WI38 (cell line): ENCODE results near the gene NSD2.

Experiments used
- H3K4me3 ChIP-seq: 2 replicates; pipeline ENCODE4 v1.5.1; 2011; ENCODE audit warnings: low read depth, mild to moderate bottlenecking, control low read depth, low read length
- CTCF ChIP-seq: IDR thresholded peaks from 2 replicates; pipeline ENCODE4 v1.5.1; 2012; ENCODE audit warnings: low read depth, mild to moderate bottlenecking, control low read depth, low read length

NSD2 gene

DNA sequence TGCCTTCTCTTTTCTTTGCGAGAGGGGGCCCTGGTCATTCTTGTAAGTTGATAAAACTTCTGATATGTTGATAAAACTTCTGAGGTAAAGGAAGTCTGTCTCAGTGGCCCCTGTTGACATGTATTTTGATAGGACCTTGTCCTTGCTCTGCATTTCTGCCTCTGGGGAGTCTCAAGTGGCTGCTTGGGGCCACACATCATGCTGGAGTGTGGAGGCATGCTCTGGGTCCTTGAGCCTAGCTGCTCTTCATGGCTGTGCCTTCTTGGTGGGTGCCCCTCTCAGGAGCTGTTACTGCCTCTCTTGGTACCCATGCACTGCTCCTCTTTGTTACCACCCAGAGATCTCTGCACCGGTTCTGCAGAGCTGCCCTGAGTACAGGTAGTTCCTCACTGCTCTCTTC lies 14.2 kb downstream of the NSD2 start:
- no peak overlapping the region for H3K4me3 ChIP-seq
- no peak for TF ChIP-seq CTCF

DNA sequence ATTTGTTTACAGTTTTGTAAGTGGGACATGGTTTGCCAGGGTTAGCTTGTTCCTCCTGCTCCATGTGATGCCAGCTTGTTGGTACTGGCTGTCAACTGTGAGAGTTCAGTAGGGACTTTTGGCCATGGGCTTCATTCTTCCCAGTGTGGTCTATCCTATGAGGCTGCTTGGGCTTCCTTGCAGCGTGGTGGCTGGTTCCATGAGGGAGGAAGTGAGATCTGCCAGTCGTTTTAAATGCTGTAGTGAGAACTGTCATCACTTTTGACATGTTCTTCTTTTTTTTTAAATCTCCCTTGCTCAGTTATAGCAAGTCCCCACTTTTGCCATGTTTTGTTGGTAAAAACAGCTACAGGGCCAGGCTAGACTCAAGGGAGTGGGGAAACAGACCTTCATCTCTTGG lies 15.9 kb downstream of the NSD2 start:
- no peak overlapping the region for H3K4me3 ChIP-seq
- no peak for TF ChIP-seq CTCF

GRCh38 chr4:1890979-1891570 lies 19.9 kb downstream of the NSD2 start:
- no peak for TF ChIP-seq CTCF
- H3K4me3 ChIP-seq = no peak overlapping the region

- H3K4me3 ChIP-seq = no peak overlapping the region
- no peak for TF ChIP-seq CTCF
Measured at GRCh38 chr4:1895971-1896657, 24.9 kb downstream of the NSD2 start.

DNA sequence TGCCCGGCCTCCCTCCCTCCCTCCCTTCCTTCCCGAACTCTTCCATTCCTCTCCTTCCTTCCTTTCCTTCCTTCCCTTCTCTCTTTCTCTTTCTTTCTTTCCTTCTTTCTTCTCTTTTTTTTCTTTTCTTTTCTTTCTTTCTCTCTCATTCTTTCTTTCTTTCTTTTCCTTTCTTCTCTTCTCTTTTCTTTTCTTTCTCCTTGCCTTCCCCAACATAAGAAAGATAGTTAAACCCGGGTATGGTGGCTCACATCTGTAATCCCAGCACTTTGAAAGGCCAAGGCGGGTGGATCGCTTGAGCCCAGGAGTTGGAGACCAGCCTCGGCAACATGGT lies 25.4 kb downstream of the NSD2 start:
- H3K4me3 ChIP-seq = no peak overlapping the region
- no peak for TF ChIP-seq CTCF

DNA sequence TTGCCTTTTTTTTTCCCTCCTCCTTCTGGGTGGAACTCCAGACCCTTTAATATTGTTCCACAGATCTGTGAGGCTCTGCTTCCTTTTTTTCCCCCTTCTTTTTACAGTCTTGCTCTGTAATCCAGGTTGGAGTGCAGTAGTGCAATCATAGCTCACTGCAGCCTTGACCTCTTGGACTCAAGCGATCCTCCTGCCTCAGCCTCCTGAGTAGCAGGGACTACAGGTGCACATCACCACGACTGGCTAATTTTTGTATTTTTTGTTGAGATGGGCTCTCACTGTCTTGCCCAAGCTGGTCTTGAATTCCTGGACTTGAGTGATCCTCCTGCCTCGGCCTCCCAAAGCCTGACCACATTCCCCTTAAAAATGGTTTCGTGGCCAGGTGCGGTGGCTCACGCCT lies 26.8 kb downstream of the NSD2 start:
- no peak for TF ChIP-seq CTCF
- no peak overlapping the region for H3K4me3 ChIP-seq

DNA sequence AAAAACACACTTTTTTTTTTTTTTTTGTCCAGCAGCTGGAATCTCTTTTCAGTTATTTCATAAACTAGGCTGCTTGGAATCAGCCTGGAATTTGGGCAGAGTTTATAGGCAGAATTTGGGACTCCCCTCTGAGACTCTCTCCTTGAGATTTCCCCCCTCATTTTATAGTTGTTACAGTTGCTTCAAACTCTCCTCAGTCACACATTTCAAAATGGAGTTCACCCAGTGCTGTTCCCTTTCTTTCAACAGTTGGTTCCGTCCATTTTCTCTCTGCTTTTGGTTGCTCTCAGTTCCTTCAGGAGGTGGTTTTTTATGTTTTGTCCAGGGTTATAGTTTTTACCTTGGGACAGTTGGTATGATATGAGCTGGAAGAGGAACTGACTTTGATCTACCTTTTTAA lies 27.5 kb downstream of the NSD2 start:
- no peak overlapping the region for H3K4me3 ChIP-seq
- no peak for TF ChIP-seq CTCF
